Mesenchymal stem cell (in vitro differentiated cells and primary cell): ENCODE measurements around the gene CEP19. TPM values are rescaled to one million over a fixed set of nuclear protein-coding genes. Genes with fewer than 3 reads are reported as not detected.

Experiments
- DNase-seq: peaks from one replicate; pipeline ENCODE4 v3.0.0-alpha.2; 2013
- H2AFZ ChIP-seq: one replicate; pipeline ENCODE4 v1.6.1; 2013; ENCODE audit warnings: low read depth, mild to moderate bottlenecking, control low read depth, inconsistent platforms, low read length, moderate library complexity
- H2AK5ac ChIP-seq: 2 replicates; pipeline ENCODE4 v1.6.1; 2013; ENCODE audit warnings: low read length, moderate library complexity, mild to moderate bottlenecking, inconsistent platforms; ENCODE audit not compliant: severe bottlenecking
- H2BK120ac ChIP-seq: one replicate; pipeline ENCODE4 v1.6.1; 2013; ENCODE audit warnings: low read depth, mild to moderate bottlenecking, inconsistent platforms, low read length, moderate library complexity
- H2BK12ac ChIP-seq, 2 experiments: one replicate each; pipeline ENCODE4 v1.6.1; 2013; ENCODE audit warnings: inconsistent platforms in 2 of 2, low read length in 2 of 2, mild to moderate bottlenecking in 2 of 2, moderate library complexity in 2 of 2, control low read depth in 1 of 2
- H2BK15ac ChIP-seq: one replicate; pipeline ENCODE4 v1.6.1; 2013; ENCODE audit warnings: mild to moderate bottlenecking, low read depth, inconsistent platforms; ENCODE audit not compliant: poor library complexity, severe bottlenecking
- H2BK5ac ChIP-seq: 2 replicates; pipeline ENCODE4 v1.6.1; 2013; ENCODE audit warnings: low read depth, mild to moderate bottlenecking, low read length, control low read depth, inconsistent platforms; ENCODE audit not compliant: poor library complexity, severe bottlenecking
- H3K14ac ChIP-seq, 2 experiments: one replicate each; pipeline ENCODE4 v1.6.1; 2013; ENCODE audit warnings: inconsistent platforms in 2 of 2, low read length in 2 of 2, control low read depth in 1 of 2, mild to moderate bottlenecking in 1 of 2, moderate library complexity in 1 of 2
- H3K18ac ChIP-seq, 2 experiments: one replicate each; pipeline ENCODE4 v1.6.1; 2013; ENCODE audit warnings: inconsistent platforms in 2 of 2, low read length in 2 of 2, control low read depth in 1 of 2, low read depth in 1 of 2, mild to moderate bottlenecking in 1 of 2
- H3K23ac ChIP-seq, 2 experiments: one replicate each; pipeline ENCODE4 v1.6.1; 2013; ENCODE audit warnings: inconsistent platforms in 2 of 2, low read length in 2 of 2, mild to moderate bottlenecking in 2 of 2, moderate library complexity in 2 of 2, control low read depth in 1 of 2
- H3K27ac ChIP-seq: 2 replicates; pipeline ENCODE4 v1.5.1; 2013; ENCODE audit warnings: mild to moderate bottlenecking, moderate library complexity, low read length, control low read depth, inconsistent platforms; ENCODE audit not compliant: poor library complexity, severe bottlenecking
- H3K27me3 ChIP-seq, 2 experiments: 2 replicates each; pipeline versions ENCODE4 v1.6.1 to v1.7.0; 2013; ENCODE audit warnings: low read length in 2 of 2, mild to moderate bottlenecking in 2 of 2, moderate library complexity in 2 of 2, control low read depth in 1 of 2, inconsistent platforms in 1 of 2; ENCODE audit not compliant: control insufficient read depth in 1 of 2, insufficient read depth in 1 of 2
- H3K36me3 ChIP-seq, 2 experiments: 2 replicates each; pipeline versions ENCODE4 v1.6.1 to v1.7.0; 2013; ENCODE audit warnings: low read length in 2 of 2, control low read depth in 1 of 2, inconsistent platforms in 1 of 2, low read depth in 1 of 2, mild to moderate bottlenecking in 1 of 2; ENCODE audit not compliant: insufficient read depth in 2 of 2, control insufficient read depth in 1 of 2
- H3K4ac ChIP-seq, 2 experiments: one replicate each; pipeline ENCODE4 v1.6.1; 2013; ENCODE audit warnings: inconsistent platforms in 2 of 2, low read length in 2 of 2, mild to moderate bottlenecking in 2 of 2, moderate library complexity in 2 of 2, control low read depth in 1 of 2, low read depth in 1 of 2
- H3K4me1 ChIP-seq: 2 replicates; pipeline ENCODE4 v1.6.1; 2013; ENCODE audit warnings: low read depth, low read length, control low read depth; ENCODE audit not compliant: control insufficient read depth, insufficient read depth
- H3K4me2 ChIP-seq: 2 replicates; pipeline ENCODE4 v1.6.1; 2013; ENCODE audit warnings: low read length, mild to moderate bottlenecking, inconsistent platforms; ENCODE audit not compliant: poor library complexity, severe bottlenecking
- H3K4me3 ChIP-seq, 2 experiments: 2 replicates each; pipeline versions ENCODE4 v1.5.1 to v1.7.0; 2013; ENCODE audit warnings: low read length in 2 of 2, mild to moderate bottlenecking in 2 of 2, control low read depth in 1 of 2, low read depth in 1 of 2; ENCODE audit not compliant: insufficient read depth in 1 of 2
- H3K79me1 ChIP-seq: replicated peaks from 2 replicates; pipeline ENCODE4 v1.6.1; 2013; ENCODE audit warnings: mild to moderate bottlenecking, control low read depth, low read length, inconsistent platforms; ENCODE audit not compliant: poor library complexity, severe bottlenecking
- H3K9ac ChIP-seq: 2 replicates; pipeline ENCODE4 v1.7.0; 2013; ENCODE audit warnings: mild to moderate bottlenecking, low read length, moderate library complexity
- H3K9me3 ChIP-seq: 2 replicates; pipeline ENCODE4 v1.7.0; 2013; ENCODE audit warnings: mild to moderate bottlenecking, low read length; ENCODE audit not compliant: control insufficient read depth
- H4K8ac ChIP-seq: one replicate; pipeline ENCODE4 v1.6.1; 2013; ENCODE audit warnings: inconsistent platforms, mild to moderate bottlenecking, low read length, moderate library complexity
- H4K91ac ChIP-seq: one replicate; pipeline ENCODE4 v1.6.1; 2013; ENCODE audit warnings: mild to moderate bottlenecking, low read length, inconsistent platforms
- WGBS: methylation state at CpG from one replicate; pipeline ENCODE4 v1.1.7; 2013; ENCODE audit warnings: mixed read lengths; 5-methylcytosine and 5-hydroxymethylcytosine counted together
- small RNA-seq: library from polyadenylated mRNA; stranded (forward); fragments of <200 nt; extraction: miRNeasy Mini kit (QIAGEN cat#:217004); gene quantifications from one replicate; pipeline ENCODE3, GENCODE V24; 2013; ENCODE audit warnings: low read depth

CEP19 gene

DNA sequence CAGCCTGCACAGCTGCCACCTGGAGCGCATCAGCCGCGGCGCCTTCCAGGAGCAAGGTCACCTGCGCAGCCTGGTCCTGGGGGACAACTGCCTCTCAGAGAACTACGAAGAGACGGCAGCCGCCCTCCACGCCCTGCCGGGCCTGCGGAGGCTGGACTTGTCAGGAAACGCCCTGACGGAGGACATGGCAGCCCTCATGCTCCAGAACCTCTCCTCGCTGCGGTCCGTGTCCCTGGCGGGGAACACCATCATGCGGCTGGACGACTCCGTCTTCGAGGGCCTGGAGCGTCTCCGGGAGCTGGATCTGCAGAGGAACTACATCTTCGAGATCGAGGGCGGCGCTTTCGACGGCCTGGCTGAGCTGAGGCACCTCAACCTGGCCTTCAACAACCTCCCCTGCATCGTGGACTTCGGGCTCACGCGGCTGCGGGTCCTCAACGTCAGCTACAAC is 52.1 kb downstream of the CEP19 start:
- Histone ChIP-seq H3K18ac (no peak overlapping the region), H3K4me2 (no peak overlapping the region), H2AFZ (no peak overlapping the region), H3K79me1 (no peaks in the 10 kb centered on the region), H3K27me3 (no peaks in the 10 kb centered on the region), H4K8ac (no peak overlapping the region), H3K36me3 (peaks cover 0 to 43% of the 10 kb centered on the region in 2 experiments), H3K9me3 (no peaks in the 10 kb centered on the region), H4K91ac (no peak overlapping the region), H3K4me3 (no peak overlapping the region), H2BK120ac (no peak overlapping the region), H3K4me1 (no peaks in the 10 kb centered on the region), H2BK15ac (no peak overlapping the region), H2BK5ac (no peak overlapping the region), H3K4ac (no peak overlapping the region), H3K9ac (no peak overlapping the region), H2BK12ac (peak overlapping the region in 1 of 2 experiments; percentile 7), H3K27ac (no peak overlapping the region), H2AK5ac (no peak overlapping the region), H3K14ac (no peak overlapping the region), H3K23ac (no peak overlapping the region)
- no peak for DNase-seq
- WGBS = 97% methylated on average over 35 of the region's 35 CpGs

Small RNA genes lying within 50 kb of the gene (small RNA-seq; reads per million reads assigned to genes)
- gene RNU4-89P = not detected
- gene RNU6-646P = not detected
